GM06990 (cell line): ENCODE data around the gene SEC14L6.
"Not testable (repeated sequence)": the region's sequence is repeated elsewhere in the genome, so short reads cannot be mapped to it uniquely, and the experiment has no call there.

ENCODE experiments used
- DNase-seq: peaks from one replicate; pipeline ENCODE4 v3.0.0-alpha.2; 2011; ENCODE audit not compliant: insufficient read length; ENCODE audit errors: extremely low read depth
- H3K27me3 ChIP-seq: replicated peaks from 2 replicates; pipeline ENCODE4 v1.6.0; 2011; ENCODE audit warnings: low read length; ENCODE audit not compliant: control insufficient read depth, insufficient read depth
- H3K36me3 ChIP-seq: 2 replicates; pipeline ENCODE4 v1.5.1; 2011; ENCODE audit warnings: low read length; ENCODE audit not compliant: control insufficient read depth, insufficient read depth
- H3K4me3 ChIP-seq: replicated peaks from 2 replicates; pipeline ENCODE4 v1.5.1; 2011; ENCODE audit warnings: low read depth, mild to moderate bottlenecking, control low read depth, low read length
- CTCF ChIP-seq: IDR thresholded peaks from 2 replicates; pipeline ENCODE4 v1.5.1; 2011; ENCODE audit warnings: low read length, control low read depth, mild to moderate bottlenecking, inconsistent platforms; ENCODE audit not compliant: insufficient read depth, poor library complexity, severe bottlenecking

The SEC14L6 gene

DNA sequence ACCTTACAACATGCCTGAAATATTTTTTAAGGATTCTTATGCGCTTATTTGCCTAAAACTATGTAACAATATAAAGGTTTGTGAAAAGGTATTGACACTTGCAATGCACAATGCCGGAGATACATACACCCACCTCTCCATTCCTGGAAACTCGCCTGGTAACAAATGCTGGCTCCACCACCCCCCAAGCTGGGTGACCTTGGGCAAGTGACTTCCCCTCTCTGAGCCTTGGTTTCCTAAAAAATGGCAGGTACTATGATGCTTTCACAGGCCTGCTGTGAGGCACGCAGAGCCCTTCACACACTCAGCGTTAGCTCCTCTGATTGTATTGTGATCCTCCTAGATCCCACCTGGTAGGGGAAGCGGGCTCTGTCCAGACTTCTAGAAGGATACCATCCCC, 25.7 kb upstream of the SEC14L6 start:
- no peak overlapping the region for H3K4me3 ChIP-seq
- DNase-seq: no peak
- peaks cover 13% of the 10 kb centered on the region for H3K36me3 ChIP-seq
- no peaks in the 10 kb centered on the region; the same call in 1 of the 2 replicates for H3K27me3 ChIP-seq
- TF ChIP-seq CTCF: no peak

DNA sequence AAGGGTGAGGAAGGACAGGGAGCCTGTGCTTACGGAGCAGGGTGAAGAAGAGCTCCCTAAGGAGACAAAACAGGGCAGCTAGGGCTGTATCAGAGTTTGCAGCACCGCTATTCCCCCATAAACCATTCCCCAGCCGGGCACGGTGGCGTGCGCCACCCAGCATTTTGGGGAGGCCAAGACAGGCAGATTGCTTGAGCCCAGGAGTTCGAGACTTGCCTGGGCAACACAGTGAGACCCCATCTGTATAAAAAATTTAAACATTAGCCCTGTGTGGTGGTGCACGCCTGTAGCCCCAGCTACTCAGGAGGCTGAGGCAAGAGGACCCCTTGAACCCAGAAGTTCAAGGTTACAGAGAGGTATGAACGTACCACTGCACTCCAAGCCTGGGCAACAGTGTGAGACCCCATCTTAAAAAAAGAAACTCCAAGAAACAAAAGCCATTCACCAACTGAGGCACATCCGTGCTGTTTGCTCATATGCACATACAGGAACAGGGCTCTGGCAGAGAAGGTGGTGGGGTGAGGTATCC, 23.2 kb upstream of the SEC14L6 start:
- Histone ChIP-seq H3K27me3 (no peaks in the 10 kb centered on the region; the same call in 1 of the 2 replicates), H3K4me3 (no peak overlapping the region), H3K36me3 (no peaks in the 10 kb centered on the region)
- no peak for TF ChIP-seq CTCF
- DNase-seq: no peak

DNA sequence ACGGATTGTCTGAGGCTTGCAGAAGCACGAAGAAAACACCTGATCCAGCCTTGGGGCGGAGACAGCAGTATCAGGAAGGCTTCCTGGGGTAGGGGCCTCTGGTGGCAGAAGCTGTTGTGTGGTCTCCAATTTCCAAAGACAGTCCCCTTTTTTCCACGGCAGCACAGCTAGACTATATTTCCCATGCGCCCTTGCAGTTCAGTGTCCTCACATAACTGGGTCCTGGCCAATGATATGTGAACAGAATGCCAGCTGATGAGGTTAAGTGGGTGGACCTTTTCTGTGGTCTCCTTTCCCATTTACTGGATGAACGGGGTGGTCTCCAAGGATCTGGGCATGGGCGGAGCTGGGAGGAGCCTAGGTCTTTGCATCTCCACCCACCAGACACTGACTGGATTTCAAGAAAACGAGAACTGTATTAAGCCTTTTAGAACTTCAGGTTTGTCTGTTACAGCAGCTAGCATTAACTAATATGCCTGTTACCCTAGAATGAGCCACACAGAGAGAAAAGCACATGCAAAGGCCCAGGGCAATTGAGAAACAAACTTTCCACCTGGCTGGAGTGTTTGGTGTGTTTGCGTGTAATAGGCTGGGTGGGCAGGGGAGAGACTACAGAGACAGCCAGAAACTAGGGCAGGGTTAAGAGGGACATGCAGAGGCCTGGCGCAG, 21.7 kb upstream of the SEC14L6 start:
- H3K4me3 ChIP-seq: no peak overlapping the region
- TF ChIP-seq CTCF: no peak
- no peaks in the 10 kb centered on the region for H3K36me3 ChIP-seq
- no peaks in the 10 kb centered on the region; the same call in 1 of the 2 replicates for H3K27me3 ChIP-seq
- no peak for DNase-seq

DNA sequence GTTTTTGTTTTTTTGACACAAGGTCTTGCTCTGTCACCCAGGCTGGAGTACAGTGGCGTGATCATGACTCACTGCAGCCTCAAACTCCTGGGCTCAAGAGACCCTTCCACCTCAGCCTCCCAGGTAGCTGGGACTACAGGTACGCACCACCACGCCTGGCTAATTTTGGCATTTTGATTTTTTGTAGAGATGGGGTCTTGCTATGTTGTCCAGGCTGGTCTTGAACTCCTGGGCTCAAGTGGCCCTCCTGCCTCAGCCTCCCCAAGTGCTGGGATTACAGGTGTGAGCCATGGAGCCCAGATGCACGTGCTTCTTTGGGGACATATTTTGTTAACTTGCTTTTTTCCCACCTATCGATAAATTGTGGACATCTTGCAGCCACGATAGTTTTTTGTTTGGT, 20.7 kb upstream of the SEC14L6 start:
- H3K27me3 ChIP-seq, DNase-seq, H3K36me3 ChIP-seq, H3K4me3 ChIP-seq: not testable (repeated sequence)

DNA sequence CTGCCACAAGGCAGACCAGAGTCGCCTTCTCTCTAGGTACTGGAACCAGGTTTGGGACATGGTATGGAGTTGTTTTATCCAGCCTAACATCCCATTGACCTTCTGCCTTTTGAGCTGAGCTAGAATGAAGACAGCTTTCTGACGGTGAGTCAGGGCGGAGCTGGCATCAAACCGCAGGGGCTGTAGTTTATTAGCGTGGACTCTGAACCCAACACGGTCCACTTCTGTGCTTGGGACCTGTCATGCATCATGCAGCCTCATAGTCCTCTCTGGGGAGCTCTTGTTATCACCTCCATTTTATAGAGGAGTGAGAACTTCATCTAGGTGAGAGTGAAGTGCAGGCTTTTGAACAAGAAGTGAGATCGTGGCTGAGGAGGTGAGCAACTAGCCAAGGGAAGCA, 19.6 kb upstream of the SEC14L6 start:
- no peak for DNase-seq
- no peaks in the 10 kb centered on the region for H3K36me3 ChIP-seq
- no peaks in the 10 kb centered on the region; the same call in 1 of the 2 replicates for H3K27me3 ChIP-seq
- no peak overlapping the region for H3K4me3 ChIP-seq
- no peak for TF ChIP-seq CTCF

DNA sequence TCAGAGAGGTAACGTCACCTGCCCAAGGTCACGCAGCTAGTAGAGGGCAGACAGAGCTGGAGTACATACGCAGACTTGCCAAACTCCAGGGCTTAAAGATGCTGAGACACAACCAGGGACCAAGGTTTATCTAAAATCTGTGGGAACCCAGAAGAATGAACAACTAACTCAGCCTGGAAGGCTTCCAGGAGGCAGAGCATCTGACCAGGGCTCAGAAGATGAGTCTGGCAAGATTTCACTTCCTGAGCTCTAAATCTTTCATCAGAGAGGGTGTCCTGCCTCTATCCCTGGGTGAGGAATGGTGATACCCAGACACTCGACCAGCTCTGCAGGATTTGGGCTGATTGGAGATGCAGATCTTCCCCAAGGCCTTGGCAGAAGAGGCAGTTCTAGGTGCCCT, 18.8 kb upstream of the SEC14L6 start:
- TF ChIP-seq CTCF: no peak
- H3K27me3 ChIP-seq: no peaks in the 10 kb centered on the region; the same call in 1 of the 2 replicates
- no peak overlapping the region for H3K4me3 ChIP-seq
- H3K36me3 ChIP-seq: no peaks in the 10 kb centered on the region
- no peak for DNase-seq
